Lower leg skin (tissue), 3 donors: ENCODE measurements around the gene GCC1.

Experiments
- CTCF ChIP-seq, 3 donors: fragments of 450-650 bp; IDR thresholded peaks; one replicate each; pipeline ENCODE4 v1.5.1; 2016; ENCODE audit warnings: antibody characterized with exemption in 3 of 3, mild to moderate bottlenecking in 3 of 3, moderate library complexity in 2 of 3
- POLR2A ChIP-seq, 2 donors: fragments of 450-650 bp; IDR thresholded peaks; one replicate each; pipeline ENCODE4 v1.6.1; 2016 to 2017; ENCODE audit warnings: antibody characterized with exemption in 2 of 2, mild to moderate bottlenecking in 1 of 2, moderate library complexity in 1 of 2

- TF ChIP-seq CTCF (IDR thresholded peaks at IDR 0.05) (no peak), POLR2A (IDR thresholded peaks at IDR 0.05) (no peak)
Observed at GRCh38 chr7:127608446-127608845, 23.1 kb upstream of the GCC1 start.
